A549 treated with Hydrocortisone at 1 μM for 4 hours (cell line): ENCODE measurements around the gene KIRREL3. TPM values are rescaled to one million over a fixed set of nuclear protein-coding genes. Genes with fewer than 3 reads are reported as not detected.

ENCODE experiments used
- total RNA-seq: library from RNA; stranded (reverse); fragments of 200-300 nt; extraction: Qiagen RNA extraction; gene quantifications from 5 replicates; pipeline ENCODE4 v1.2.3, GENCODE V29; 2022

KIRREL3 gene
- total RNA-seq, result 9.7 to 12.0 TPM (median 10.3 TPM) in 5 replicates

GRCh38 chr11:127000291-127000968 is at the start of gene KIRREL3:
TSS of gene KIRREL3 (minus strand) at chr11:127000770.

